C1 segment of cervical spinal cord (tissue), 14 donors: ENCODE data around the gene NSMF.
"Not testable (repeated sequence)": the region's sequence is repeated elsewhere in the genome, so short reads cannot be mapped to it uniquely, and the experiment has no call there.

Experiments
- DNase-seq, 14 donors: peaks; one replicate each; lab custom pipeline; 2025; lab: John Stamatoyannopoulos, UW

The NSMF gene

DNA sequence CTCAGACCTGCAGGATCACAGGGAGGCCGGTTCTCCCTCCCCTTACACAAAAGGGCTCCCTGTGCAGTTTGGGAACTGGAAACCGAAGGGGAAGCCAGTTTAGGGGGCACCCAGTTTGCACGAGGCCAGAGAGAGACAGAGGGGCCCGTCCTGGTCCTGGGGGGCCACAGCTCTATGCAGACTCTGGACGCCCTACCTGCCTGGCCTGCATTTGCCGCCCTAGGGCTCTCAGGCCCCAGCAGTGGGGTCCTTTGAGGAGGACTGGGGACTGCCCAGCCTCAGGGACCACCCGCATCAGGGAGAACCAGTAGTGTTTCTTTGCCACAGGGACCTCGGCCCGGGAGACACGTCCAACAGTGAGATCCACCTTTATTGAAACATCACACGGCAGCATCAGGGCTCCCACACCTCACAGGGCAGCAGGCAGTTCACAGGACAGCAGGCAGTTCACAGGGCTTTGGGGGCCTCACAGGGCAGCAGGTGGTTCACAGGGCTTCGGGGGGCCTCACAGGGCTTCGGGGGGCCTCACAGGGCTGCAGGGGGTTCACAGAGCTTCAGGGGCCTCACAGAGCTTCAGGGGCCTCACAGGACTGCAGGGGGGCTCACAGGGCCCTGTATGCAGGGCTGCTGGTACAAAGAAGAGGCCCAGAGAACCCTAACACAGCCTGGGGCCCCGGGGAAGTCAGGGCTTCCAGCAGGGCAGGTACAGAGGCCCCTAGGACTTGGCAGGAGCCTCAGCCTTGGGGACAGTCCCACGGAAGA lies 648 bp upstream of the NSMF start:
- no peak for DNase-seq

DNA sequence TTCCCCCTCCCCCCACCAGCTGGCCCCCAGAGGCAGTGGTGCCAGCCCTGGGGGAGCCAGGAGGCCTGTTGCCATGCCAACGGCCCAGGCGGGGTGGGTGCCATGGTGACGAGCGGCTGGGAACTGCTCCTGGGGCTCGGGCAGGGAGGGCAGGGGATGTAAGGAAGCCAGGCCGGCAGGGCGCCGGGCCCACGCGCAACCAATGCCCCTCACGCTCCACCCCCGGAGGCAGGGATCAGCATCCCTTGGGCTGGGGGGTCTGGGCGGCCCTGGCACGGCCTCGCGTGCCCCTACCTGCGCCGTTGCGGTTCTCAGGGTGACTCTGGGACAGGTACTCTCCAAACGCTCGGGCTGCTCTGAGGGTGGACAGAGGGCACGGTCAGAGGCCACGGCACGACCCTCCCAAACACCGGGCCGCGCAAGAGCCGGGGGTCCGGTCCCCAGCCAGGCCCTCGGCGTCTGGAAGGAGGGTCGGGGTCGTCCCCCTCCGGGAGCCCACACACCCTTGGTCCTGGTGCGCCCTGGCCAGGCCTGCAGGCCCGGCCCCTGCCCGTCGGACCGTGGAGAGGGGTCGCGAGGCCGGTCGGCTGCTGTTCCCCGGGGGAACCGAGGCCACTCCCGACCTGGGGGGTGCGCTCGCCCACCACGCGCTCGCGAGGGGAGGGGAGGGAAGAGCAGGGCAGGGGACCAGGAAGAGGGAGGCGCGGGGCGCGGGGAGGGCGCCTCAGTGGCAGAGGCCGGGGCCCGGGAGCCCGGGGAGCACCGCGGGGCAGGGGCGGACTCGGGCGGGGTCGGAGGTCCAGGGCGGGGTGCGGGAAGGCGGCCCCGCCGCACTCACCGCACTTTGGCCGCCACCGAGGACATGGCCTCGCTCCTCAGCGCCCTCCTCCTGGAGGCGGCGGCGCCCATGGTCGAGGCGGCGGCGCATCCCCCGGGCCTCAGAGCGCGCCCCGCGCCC lies 661 bp downstream of the NSMF start:
- DNase-seq, result peak in 8 of 14 donors; percentile 30 to 76 (median 66)

DNA sequence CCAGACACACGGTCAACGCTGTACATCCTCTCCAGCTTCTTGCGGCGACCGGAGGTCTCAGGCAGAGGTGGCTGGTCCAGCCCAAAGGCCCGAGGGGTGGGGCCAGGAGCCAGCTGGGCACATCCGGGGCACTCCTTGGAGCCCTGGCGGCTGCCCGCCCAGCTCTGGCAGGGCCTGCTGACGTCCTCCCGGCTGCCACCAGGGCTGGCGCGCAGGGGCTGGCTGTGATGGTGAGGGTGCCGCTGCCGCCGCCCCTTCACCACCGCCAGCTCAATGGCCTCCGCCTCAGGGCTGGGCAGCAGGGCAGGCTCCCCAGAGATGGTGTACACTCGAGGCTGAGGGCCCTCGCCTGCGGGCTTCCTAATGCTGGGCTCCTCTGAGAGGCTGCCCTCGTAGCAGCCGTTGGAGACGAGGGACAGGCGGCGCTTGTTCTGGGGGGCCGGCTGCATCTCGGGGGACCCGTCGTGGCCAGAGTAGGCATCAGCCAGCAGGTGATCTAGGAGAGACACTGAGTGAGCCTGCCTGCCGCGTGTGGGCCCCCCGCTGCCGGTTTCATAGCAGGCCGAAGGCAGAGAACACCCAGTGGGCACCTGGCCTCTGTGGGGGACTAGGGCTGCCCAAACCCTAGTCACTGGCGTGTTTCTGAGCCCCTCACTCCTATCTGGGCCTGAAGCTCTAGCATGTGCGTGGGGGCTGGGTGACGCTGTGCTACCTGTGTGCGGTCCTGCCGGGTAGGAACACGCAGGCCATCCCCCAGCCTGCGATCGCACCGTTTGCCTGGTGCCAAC lies 1.5 kb downstream of the NSMF start:
- peak in 4 of 14 donors; percentile 29 to 64 (median 48) for DNase-seq

DNA sequence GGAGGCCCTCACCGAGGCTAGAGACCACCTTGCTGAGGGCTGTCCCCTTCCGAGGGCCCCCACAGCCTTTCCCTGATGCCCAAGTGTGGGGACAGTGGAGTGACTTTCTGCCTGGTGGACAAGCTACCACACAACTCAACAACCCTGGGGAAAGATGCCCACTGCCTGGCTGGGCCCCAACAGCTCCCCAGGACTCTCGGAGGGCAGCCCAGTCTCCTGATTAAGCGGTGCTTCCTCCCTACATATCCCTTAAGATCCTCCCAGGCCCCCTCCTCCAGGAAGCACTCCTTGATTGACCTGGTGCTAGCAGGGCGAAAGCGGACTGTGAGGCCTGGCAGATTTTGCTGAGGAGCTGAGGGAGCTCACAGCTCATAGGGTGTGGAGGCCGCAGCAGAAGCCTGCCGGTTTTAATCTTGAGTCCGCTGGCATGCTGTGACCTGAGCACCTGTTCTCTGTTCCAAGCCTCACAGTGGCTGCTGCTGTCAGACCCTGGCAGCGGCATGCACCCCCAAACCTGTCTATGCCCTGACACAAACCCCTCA lies 2.2 kb downstream of the NSMF start:
- DNase-seq, result no peak

DNA sequence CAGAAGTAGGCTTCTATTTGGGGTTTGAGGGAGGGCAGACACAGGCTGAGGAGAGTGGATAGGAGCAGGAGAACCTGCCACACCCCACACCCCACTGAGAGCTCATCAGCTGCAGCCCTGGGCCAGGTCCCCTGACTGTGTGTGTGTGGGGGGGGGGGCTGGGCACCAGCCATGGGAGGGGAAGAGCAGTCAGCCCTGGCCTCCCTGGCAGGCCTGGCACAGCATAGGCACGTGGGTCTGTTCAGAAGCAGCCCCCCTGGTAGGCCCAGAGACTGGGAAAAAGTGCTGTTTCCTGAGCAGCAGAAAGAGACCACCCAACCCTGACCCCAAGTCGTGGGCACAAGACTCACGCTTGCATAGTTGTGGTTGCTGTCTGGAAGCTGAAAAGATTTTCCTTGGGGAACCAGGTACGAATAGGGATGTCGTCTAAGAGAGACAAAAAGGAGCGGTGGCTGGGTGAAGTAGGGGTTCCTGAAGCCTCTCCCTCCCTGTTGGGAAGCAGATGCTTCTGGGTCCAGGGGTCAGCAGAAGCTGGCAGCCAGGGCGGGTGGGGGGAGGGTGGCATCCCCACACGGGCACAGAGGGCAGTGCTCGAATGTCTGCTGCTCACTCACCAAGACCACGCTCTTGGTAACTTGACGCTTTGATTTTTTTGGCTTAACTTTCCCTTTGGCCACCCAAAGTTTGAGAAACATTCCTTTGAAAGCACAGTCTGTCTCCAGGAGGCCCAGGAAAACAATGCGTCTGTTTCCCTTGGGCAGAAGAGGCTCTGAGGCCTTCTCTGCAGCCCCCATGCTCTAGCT lies 2.9 kb downstream of the NSMF start:
- peak in 2 of 14 donors; percentile 30 to 70 for DNase-seq

DNA sequence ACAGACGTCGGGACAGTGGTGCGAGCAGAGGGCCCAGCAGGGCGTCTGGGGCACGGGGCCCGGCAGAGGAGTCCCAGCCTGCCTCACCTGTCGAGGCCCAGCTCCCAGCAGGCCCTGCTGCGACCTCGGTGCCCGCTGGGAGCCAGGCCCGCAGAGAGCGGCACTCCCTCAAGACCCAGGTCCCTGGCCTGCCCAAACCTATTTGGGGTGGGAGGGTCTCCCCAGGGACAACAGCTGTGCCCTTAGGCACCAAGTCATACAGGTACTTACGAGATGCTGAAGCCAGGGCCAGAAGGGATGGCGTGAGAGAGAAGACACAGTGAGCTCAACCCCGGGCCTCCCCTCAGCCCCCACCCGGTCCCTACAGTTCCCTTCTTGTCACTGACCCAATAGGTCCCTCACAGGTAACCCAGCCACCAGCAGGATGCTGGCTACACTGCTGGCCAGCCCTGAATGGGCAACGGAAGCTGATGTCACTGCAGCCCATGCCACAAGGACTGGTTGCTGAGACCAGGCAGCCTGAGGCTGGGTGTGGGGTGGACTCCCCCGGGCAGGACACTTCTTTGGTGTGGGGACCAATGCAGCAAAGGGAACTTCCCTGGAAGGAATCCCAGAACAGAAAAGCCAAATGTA lies 3.7 kb downstream of the NSMF start:
- DNase-seq, result no peak

DNA sequence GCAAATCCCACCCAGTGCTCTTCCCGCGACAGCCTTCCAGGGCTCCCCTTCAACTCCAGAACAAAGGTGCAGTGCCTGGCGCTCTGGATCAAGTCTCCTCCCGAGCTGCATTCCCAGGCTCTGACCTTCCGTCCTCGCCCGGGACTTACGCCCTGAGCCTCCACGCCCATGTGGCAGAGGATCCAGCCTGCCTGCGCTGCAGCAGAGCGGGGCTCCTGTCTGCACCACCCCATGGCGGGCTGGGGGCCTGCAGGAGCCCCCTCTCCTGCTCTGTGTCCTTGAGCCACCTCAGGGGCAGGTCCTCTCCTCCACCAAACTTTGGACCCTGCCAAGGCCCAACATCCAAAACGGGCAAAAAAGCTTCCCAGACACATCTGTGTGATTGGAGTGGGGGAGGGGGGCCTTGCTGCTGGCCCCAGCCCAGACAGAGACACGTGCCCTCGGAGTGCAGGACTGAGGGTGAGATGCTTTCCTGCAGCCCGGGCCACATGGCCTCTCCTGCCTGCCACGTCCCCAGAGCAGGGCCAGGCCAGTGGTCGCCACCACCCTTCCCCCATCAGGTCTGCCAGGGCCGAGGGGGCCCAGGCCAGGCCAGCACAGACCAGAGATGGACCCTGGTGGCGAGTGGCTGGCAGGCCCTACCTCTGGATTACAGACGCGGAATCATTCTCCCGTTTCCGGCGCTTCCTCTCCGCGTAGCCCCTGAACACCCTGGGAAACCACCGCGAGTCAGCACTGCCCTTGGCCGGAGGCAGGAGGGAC lies 4.4 kb downstream of the NSMF start:
- no peak for DNase-seq

DNA sequence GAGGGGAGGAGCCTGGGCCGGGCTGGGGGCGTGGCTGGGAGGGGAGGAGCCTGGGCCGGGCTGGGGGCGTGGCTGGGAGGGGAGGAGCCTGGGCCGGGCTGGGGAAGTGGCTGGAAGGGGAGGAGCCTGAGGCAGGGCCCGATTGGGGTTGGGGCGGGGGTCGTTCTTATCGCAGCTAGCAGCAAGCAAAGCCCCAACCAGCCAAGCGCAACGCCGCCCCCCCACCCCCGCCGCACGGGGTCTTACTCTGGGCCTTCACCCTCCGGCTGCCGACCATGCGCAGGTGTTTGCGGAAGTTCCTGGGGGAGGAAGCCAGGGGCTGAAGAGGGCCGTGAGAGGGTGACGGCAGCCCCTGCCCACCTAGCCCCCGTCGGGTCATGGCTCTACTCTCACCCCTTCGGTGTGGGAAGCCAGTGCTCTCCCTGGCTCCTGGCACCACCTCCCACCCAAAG lies 5.0 kb downstream of the NSMF start:
- peak in 1 of 14 donors; percentile 31 for DNase-seq

DNA sequence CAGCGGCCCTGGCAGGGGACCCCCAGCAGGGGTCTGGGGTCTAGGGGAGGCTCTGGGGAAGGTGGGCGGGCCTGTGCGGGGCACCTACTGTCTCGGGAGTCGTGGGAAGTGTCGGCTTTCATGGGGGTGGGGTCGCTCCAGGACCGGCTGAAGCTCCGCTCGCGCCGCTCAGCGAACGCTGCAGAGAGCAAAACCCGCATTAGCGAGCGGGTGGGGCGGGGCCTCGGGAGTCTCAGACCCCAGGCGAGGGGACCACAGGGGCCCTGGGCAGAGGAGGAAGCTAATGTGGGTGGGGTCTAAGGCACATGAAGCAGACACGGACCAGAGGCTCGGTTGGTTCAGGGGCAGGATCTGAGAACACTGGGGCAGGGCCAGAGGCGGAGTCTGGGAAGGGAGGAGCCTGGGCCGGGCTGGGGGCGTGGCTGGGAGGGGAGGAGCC lies 5.5 kb downstream of the NSMF start:
- peak in 3 of 14 donors; percentile 22 to 33 (median 30) for DNase-seq

DNA sequence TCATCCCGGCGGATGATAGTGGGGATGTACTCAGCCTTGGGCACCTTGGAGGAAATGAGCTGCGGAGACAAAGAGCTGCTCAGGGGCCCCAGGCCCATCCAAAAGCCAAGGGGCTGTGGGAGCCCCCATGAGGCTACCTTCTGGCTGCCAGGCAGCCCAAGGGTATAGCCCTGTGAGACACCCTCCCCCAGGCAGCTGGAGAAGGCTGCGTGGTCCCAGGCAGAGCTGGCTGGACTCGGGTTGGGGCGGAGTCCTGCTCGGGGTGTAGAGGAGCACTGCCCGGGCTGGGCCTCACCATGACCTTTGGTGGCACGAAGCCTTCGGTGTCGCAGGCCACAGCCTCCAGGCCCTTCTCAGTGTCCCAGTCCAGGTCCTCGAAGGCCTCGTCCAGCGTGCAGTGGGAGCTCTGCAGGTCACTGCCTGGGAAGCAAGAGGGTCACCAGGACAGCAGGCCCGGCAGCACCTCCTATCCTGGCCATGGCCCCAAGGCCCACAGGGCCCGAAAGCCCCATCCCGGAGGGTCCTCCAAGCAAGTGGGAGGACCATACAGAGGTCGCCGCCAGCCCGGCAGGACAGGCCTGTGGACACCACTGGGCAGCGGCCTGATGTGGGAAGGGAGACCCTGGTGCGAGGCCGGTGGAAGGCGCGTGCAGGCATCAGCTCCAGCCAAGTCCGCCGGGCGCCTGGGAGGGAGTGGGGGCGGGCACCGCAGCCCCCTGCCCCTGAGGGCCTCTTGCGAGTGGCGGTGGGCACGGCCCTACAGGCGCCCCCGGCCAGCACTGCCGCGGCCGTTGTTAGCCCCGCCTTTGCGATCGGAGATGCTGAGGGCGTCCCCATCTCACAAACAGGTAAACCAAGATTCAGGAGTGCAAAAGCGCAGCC lies 6.1 kb downstream of the NSMF start:
- DNase-seq, result no peak

DNA sequence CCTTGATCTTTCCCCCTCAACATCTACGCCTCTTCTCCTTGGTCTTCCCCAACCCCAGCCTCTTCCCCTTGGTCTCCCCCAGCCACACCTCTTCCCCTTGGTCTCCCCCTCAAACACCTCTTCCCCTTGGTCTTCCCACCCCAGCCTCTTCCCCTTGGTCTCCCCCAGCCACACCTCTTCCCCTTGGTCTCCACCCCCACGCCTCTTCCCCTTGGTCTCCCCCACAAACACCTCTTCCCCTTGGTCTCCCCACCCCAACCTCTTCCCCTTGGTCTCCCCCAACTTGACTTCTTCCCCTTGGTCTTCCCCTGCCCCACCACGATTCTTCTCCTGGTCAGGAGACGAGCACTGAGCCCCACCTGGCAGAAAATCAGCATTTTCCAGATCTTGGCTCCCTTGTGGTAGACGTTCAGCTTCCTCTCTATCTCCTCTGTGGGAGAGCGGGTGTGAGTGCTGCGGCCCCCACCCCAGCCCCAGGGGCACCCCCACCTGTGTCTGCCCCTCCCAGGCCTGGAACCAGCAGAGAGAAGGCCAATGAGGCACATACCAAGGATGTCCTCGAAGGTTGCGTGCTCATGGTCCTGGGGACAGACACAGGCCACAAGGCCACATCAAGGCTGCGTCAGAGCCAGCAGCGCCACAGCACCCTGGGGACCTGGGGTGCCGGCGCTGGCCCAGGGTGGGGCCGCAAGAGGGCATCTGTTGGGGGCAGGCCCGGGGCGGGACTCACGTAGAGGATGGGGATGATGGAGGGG lies 7.0 kb downstream of the NSMF start:
- DNase-seq, result no peak

DNA sequence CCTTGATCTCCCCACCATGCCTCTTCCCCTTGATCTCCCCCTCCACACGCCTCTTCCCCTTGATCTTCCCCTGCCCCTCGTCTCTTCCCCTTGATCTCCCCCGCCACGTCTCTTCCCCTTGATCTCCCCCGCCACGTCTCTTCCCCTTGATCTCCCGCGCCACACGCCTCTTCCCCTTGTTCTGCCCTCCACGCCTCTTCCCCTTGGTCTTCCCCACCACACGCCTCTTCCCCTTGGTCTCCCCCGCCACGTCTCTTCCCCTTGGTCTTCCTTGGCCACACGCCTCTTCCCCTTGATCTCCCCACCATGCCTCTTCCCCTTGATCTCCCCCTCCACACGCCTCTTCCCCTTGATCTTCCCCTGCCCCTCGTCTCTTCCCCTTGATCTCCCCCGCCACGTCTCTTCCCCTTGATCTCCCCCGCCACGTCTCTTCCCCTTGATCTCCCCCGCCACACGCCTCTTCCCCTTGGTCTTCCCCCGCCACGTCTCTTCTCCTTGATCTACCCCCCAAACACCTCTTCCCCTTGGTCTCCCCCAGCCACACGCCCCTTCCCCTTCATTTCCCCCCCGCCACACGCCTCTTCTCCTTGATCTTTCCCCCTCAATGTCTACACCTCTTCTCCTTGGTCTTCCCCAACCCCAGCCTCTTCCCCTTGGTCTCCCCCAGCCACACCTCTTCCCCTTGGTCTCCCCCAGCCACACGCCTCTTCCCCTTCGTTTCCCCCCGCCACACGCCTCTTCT lies 7.7 kb downstream of the NSMF start:
- not testable (repeated sequence) for DNase-seq

DNA sequence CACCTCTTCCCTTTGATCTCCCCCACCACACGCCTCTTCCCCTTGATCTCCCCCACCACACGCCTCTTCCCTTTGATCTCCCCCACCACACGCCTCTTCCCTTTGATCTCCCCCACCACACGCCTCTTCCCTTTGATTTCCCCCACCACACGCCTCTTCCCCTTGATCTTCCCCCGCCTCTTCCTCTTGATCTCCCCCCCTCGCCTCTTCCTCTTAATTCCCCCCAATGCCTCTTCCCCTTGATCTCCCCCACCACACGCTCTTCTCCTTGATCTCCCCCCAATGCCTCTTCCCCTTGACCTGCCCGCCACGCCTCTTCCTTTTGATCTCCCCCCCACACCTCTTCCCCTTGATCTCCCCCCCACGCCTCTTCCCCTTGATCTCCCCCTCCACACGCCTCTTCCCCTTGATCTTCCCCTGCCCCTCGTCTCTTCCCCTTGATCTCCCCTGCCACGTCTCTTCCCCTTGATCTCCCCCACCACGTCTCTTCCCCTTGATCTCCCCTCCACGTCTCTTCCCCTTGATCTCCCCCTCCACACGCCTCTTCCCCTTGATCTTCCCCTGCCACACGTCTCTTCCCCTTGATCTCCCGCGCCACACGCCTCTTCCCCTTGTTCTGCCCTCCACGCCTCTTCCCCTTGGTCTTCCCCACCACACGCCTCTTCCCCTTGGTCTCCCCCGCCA lies 8.5 kb downstream of the NSMF start:
- not testable (repeated sequence) for DNase-seq

DNA sequence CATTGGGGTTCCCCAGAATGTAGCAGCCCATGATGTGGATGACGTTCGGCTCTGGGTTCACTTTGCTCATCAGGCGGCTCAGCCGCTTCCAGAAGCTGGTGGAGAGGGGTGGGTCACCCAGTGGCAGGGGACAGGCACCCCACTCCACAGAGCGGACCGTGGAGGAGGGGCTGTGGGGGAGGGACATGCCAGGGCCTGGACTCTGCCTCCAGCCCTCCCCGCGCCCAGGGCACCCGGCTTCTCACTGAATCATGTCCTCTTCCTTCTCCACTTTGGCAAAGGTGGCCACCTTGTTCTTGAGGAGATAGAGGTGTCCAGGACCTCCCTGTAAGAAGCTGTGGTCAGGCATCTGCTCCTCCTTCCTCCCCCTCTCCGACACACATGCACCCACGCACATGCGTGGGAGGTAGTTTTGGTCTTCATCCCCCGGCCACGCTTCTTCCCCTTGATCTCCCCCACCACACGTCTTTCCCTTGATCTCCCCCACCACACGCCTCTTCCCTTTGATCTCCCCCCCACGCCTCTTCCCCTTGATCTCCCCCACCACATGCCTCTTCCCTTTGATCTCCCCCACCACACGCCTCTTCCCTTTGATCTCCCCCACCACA lies 9.1 kb downstream of the NSMF start:
- DNase-seq, result no peak

DNA sequence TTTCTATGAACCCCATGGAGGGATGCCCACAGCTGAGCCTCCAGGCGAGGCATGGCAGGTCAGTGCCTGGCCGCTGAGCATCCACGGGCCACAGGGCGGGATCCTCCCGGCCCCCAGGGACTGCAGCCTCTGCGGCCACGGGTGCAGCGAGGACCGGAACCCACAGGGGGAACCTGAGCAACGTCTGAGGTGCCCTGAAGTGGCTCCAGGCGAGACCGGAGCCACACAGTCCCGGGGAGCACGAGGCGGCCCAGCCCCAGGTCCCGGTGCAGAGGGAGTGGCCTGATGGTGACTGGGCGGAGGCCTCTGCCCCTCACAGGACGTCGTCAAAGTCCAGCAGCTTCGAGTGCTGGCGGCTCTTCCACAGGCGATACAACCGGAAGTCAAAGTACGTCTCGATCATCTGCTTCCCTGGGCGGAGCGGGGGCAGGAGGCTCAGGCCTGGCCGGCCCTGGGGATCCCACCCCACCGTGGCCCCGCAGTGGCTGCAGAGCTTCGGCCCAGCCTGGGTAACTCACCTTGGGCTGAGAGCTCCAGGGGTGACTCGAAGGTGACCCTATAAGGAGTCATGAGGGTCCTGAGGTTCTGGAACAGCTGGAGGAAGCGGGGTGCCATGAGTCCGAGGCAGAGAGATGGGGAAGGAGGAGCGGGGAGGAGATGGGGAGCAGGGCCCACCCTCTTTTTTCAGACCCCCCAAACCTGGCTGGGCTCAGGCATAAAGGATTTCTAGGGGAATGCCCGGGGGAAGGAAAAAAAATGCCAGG lies 9.9 kb downstream of the NSMF start:
- DNase-seq, result no peak
